ENCODE data around the gene LAIR2.

LAIR2 gene

DNA sequence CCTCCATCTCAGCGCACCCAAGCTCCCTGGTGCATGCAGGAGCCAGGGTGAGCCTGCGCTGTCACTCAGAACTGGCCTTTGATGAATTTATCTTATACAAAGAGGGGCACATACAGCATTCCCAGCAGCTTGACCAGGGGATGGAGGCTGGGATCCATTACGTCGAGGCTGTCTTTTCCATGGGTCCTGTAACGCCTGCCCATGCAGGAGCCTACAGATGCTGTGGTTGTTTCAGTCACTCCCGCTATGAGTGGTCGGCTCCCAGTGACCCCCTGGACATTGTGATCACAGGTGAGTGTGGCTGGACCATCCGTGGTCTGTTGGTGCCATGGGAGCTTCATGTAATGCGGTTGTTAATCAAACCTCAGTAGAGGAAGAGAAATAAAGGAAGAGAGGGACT lies 33.0 kb downstream of the LAIR2 start:
- no peak for DNase-seq (ENCODE audit: low read depth)

- DNase-seq (ENCODE audit: low read depth), result no peak
Observed at GRCh38 chr19:54536956-54537355, 34.3 kb downstream of the LAIR2 start.

- DNase-seq (ENCODE audit: low read depth), result no peak
Observed at GRCh38 chr19:54541712-54542111, 39.1 kb downstream of the LAIR2 start.

DNA sequence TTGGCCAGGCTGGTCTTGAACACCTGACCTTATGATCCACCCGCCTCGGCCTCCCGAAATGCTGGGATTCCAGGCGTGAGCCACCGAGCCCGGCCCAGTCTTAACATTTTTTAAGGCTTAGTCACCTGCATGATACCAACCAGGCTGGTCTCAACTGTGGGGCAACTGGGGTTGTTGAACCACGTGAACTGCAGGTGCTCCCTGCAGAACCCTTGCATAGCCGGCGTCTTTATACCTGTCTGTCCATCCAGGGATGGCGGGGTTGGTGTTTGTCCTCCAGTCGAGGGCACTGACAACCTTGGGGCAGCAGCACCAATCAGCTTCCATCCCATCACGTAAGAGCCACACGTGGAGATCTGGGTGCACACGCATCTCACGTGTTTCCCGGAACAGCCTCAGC lies 46.2 kb downstream of the LAIR2 start:
- DNase-seq (ENCODE audit: low read depth), result no peak

DNA sequence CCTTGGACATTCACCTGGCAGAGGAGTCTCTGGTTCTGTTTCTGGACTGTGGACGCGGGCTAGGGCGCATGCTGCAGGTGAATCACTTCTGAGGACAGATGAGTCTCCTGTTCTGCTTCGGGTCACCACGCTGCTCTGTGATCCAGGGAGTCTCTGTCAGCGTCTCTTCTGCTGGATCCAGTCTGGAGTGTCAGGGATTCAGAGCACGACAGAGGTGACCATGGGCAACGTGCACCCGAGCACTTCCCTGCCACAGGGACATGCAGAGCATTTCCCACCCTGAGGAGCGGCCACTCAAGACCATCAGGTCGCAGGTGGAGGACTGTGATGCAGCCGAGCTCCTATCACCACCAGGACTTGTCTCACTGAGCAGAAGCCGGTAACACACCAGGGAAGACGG lies 46.6 kb downstream of the LAIR2 start:
- no peak for DNase-seq (ENCODE audit: low read depth)

DNA sequence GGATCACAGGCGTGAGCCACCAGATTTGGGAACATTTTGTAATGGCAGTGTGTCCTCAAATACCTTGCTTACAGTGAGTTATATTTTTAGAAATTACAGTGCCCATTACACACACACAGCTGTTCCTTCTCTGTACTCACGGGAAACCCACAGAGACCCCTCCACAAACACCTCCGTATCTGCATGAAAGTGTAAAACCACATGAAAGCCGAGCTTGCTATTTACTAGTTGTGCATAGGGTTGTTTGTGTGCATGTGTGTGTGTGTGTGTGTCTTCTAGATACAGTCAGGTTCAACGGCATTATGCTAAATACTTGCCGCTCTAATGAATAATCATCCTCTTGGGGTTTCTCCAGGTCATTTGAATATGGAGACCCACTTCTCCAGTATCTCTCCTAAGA lies 48.7 kb downstream of the LAIR2 start:
- DNase-seq (ENCODE audit: low read depth), result no peak

DNA sequence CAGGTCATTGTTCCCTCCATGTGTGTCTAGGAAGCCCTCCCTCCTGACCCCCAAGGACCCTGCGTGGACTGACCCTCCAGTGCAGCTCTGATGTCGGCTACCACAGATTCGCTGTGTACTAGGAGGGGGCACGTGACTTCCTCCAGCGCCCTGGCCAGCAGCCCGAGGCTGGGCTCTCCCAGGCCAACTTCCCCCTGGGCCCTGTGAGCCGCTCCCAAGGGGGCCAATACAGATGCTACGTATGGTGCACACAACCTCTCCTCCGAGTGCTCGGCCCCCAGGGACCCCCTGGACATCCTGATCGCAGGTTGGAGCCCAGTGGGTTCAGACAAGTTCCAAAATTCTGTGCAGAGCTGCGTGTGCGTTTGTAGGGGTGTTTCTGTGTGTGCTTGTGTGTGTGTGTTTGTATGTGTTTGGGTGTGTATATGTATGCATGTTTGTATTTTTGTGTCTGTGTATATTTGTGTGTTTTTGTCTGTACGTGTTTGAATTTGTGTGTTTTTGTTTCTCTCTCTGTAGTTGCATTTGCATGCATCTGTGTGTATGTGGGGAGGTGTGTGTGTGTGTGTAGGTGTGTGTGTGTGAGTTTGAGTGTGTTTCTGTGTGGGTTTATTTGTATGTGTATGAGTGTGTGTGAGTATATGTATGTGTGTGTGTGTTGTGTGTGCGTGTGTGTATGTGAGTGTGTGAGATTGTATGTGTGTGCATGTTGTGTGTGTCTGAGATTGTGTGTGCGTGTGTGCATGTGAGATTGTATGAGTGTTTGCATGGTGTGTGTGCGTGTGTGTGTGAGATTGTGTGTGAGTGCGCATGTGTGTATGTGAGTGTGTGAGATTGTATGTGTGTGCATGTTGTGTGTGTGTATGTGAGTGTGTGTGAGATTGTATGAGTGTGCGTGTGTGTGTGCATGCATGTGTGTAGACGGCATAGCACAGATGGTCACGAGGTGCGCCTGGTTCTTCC lies 49.6 kb downstream of the LAIR2 start:
- no peak for DNase-seq (ENCODE audit: low read depth)

DNA sequence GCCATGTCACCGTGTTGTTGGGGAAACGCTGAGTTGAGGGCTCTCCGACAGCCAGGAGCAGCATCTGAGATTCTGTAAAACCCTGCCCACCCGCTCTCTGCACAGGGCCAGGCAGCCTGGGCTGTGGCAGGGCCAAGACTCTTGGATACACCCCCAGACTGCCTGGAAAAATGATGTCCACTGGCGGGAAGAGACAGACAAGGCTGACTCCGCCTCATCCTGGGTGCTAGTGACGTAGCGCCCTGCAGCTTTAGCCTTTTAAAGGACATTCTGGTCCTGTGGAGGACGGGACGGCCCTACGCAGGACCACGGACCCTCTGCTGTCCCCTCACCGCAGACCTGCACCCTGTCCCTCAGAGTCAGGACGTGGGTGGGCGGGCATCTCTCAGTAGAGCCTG lies 50.3 kb downstream of the LAIR2 start:
- no peak for DNase-seq (ENCODE audit: low read depth)

DNA sequence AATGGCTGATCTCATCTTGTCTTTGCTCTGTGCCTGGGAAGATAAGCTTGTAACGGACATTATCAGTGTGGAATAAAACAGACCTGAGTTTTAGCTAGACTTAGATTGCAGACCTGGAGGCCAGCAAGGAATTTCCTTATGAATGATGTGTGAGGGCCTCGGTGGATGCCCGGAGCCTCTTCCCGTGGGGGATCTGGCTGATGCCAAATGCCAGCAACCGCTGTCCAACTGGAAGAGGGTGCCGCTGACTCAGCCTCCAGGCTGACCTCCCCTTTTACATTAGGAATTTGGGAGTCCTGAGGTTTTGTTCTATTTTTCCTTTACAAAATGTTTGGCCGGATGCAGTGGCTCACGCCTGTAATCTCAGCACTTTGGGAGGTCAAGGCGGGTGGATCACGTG lies 51.4 kb downstream of the LAIR2 start:
- DNase-seq (ENCODE audit: low read depth), result no peak

DNA sequence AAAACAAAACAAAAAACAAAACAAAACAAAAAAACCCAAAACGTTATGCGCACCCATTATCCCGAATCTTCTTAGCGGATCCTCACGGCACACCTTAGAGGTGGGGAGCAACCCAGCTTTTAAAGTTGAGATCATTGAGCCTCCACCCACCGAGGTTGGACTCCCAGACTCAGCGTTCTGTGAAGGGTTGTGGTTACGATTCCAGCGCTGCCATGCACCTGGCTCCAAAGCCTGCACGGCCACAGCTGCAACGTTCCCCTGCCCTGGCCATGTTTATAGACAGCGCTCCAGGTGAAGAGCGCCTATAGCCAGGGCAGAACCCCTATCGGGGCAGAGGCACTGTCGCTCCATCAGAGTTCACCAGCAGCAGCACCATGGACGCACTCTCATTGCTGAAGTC lies 52.3 kb downstream of the LAIR2 start:
- no peak for DNase-seq (ENCODE audit: low read depth)

DNA sequence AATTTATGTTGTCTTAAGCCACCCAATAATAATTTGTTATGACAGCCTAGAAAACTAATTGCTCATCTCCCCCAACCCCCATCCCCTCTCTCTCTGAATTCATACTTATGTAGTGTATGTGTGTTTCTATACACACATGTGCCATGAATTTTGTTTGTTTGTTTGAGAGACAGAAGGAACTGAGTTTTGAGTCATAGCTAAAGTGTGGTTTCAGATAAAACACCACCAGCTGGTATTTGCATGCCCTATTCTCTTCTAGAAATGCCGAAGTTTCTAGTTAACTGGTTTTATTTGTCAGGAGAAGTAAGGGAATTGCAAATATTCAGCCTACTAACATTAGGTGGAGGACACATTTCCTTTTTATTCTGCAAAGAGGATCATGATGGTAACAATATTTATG lies 53.6 kb downstream of the LAIR2 start:
- DNase-seq (ENCODE audit: low read depth), result no peak

- no peak for DNase-seq (ENCODE audit: low read depth)
Observed at GRCh38 chr19:54558339-54558738, 55.7 kb downstream of the LAIR2 start.
